NCI-H510A (cell line): ENCODE measurements around the gene SOCS6.
A peak's percentile ranks its signal among the peaks of the same experiment; 100 is the strongest.
"Not testable (repeated sequence)": the region's sequence is repeated elsewhere in the genome, so short reads cannot be mapped to it uniquely, and the experiment has no call there.

ENCODE experiments used
- DNase-seq: peaks from one replicate; lab custom pipeline; 2025; lab: John Stamatoyannopoulos, UW

The SOCS6 gene, protein sequence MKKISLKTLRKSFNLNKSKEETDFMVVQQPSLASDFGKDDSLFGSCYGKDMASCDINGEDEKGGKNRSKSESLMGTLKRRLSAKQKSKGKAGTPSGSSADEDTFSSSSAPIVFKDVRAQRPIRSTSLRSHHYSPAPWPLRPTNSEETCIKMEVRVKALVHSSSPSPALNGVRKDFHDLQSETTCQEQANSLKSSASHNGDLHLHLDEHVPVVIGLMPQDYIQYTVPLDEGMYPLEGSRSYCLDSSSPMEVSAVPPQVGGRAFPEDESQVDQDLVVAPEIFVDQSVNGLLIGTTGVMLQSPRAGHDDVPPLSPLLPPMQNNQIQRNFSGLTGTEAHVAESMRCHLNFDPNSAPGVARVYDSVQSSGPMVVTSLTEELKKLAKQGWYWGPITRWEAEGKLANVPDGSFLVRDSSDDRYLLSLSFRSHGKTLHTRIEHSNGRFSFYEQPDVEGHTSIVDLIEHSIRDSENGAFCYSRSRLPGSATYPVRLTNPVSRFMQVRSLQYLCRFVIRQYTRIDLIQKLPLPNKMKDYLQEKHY

GRCh38 chr18:70288851-70289328, at the start of gene SOCS6:
SOCS6 (plus strand) TSS chr18:70289045; CDS start chr18:70324669, 35,624 bp downstream.
- peak; percentile 36 for DNase-seq

- DNase-seq, result no peak
These were observed 45.5 kb upstream of the SOCS6 start for GRCh38 chr18:70243131-70243929.

DNA sequence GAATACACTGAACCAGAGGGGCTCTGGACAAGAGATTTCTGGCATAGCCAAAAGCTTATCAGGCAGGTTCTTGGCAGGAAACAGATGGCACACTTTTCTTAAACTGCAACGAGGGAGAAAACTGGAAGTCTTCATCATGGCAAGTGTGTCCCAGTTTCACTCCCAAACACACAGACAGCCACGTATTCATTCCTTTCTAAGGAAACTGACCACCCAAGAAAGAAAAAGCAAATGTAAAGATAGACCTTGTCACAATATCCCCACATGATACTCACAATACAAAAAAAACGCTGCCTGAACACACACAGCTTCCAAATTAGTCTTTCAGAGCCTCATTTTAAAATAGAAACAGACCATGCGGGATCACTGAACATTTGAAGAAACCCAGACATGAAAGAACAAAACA, 42.8 kb upstream of the SOCS6 start:
- DNase-seq, result no peak

DNA sequence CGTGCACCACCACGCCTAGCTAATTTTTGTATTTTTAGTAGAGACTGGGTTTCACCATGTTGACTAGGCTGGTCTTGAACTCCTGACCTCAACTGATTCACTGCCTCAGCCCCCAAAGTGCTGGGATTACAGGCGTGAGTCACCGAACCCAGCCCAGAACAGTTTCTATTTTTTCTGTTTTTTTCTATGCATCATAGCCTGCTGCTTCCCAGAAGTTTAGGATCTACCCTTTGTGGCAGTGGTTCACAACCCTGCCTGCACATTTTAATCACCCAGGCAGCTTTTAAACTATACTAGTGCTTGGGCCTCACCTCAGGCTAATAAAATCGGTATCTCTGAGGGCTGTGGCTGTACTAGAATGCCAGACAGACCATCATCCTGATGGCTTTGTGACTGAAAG, 39.7 kb upstream of the SOCS6 start:
- no peak for DNase-seq

- not testable (repeated sequence) for DNase-seq
These were observed 39.0 kb upstream of the SOCS6 start for GRCh38 chr18:70249861-70250260.

GRCh38 chr18:70250781-70251180, 38.1 kb upstream of the SOCS6 start:
- DNase-seq, result no peak

DNA sequence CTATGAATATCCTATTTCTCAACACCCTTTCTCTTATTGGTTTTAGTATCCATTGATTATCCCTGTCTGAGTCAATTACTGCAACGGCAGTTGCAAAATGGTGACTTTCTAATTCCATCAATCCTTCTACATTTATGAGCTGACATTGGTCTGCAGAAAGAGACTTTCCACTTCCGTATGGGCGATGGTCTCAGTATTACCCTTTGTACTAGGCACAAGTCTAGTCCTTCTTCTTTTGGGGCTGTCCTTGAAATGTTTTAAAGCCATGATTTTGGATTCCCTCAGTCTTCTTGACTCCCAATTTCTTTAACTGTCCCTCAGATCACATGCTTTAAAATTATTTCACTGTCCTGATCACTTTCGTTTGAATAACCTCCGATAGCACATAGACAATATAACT, 32.7 kb upstream of the SOCS6 start:
- no peak for DNase-seq

DNA sequence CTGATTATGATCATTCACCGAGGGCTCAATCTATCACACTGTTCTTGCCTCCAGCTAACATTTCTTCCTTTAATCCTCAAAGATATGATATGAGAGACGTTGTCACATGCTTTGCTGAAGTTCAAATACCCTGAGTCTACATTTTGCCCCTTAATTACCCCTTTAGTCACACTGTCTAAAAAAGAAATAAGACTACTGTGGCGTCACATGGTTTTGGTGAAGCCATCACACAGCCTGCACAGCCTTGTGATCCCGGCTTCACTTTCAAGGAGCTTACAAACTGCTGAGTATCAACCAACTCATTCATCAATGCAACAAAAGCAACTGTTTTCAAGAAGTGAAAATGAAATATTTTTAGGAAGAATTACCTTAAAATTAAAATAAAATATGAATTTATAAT, 31.9 kb upstream of the SOCS6 start:
- DNase-seq, result no peak

DNA sequence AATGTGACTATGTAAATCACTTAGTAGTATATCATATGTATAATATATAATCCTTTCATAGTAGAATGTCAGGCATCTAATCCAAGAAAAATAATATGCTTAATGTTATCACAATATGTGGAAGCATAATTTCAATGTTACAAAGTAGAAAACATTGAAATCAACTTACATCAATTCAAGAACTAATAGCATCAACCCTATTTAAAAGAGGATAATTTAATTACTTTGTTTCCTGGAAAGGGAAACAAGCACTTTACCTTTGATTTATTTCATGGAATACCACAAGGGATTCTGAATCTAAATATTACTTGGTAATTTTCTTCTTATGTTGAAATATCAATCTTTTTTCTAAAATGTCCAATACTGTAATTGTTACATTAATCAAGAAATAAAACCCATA, 30.6 kb upstream of the SOCS6 start:
- no peak for DNase-seq

DNA sequence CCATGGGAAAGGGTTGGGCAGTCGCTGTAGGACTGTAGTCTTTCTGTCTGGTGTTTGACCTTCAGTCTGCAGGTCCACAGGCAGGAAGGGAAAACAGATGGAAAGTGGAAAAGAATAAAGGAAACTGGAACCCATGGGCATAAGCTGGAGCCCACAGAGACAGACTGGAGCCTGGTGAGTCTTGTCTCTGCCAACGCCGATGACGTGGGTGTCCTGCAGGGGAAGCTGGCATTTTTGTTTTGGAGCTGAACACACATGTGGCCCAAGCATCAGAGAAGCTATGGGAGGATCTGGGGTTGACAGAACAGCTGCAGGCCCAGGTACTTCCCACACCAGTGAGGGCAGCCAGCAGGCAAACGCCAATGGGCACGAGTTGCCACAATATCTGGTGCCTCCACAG, 28.2 kb upstream of the SOCS6 start:
- no peak for DNase-seq

DNA sequence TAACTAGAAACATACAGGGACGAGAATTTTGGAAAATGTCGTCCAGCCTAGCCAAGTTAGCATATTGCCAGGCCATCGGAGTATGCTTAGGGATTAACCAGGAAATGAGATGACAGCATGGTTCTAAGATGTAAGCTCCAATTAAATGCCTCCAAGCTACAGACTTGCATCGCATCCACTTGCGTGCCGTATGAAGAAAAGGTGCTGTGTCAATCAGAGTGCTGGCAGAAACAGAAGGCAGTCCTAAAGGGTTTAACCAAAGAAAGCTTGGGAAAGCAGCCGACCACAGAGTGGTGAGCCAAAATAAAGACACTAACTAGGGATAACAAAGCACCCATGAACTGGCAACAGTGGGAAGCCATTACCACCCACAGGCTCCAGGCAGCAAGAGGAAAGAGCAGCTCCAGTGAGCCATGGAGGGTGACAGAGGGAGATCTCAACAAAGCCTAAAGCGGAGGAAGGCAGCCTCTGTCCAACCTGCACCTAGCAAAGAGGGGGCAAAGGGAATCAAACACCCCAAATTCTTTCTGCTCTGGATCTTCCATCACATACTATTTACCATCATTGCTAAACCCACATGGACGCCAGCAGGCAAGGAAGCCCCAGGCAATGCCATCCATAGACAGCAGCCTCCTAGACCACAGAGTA, 27.6 kb upstream of the SOCS6 start:
- DNase-seq, result no peak

DNA sequence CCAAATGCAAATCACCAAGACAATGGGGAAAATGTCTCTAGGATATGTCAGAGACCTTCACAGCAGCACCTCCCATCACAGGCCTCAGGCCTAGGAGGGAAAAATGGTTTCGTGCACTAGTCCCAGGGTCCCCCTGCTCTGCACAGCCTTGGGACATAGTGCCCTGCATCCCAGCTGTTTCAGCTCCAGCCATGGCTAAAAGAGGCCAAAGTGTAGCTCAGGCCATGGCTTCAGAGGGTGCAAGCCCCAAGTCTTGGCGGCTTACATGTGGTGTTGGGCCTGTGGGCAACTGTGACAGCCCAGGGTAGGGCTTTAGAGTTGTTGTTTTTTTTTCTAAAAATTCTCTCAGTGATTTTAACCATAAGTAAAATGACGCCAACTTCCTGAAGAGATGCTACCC, 25.5 kb upstream of the SOCS6 start:
- DNase-seq, result no peak

DNA sequence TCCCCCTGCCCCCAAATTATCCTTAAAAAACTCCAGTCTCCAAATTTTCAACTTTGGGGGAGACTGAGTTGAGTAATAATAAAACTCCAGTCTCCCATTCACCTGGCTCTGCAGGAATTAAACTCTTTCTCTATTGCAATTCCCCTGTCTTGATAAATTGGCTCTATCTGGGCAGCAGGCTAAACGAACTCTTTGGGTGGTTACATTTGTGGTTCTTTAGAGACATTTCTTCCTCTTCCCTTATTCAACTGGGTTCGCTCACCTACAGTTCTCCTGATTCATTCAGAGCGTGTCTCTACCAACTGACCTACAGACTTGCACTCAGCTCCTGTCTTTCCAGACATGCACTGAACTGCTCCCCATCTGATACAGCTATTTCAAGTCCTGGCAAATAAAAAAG, 17.1 kb upstream of the SOCS6 start:
- DNase-seq, result no peak

- DNase-seq, result no peak
These were observed 15.8 kb upstream of the SOCS6 start for GRCh38 chr18:70273021-70273420.

- no peak for DNase-seq
These were observed 12.2 kb upstream of the SOCS6 start for GRCh38 chr18:70276416-70277191.

DNA sequence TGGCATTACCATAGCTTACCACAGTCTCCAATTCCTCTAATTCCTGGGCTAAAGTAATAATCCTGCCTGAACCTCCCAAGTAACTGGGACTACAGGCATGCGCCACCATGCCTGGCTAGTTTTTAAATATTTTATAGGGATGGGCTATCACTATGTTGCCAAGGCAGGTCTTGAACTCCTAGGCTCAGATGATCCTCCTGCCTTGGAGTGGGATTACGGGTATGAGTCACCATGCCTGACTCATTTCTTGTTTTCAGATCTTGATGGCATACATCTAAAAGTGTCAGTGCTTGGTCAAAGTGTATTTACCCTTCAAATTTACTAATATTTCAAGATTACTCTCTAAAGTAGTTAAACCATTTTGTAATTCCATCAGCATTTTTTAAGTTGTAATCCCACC, 9.4 kb upstream of the SOCS6 start:
- no peak for DNase-seq

- DNase-seq, result no peak
These were observed 8.6 kb upstream of the SOCS6 start for GRCh38 chr18:70280007-70280925.

DNA sequence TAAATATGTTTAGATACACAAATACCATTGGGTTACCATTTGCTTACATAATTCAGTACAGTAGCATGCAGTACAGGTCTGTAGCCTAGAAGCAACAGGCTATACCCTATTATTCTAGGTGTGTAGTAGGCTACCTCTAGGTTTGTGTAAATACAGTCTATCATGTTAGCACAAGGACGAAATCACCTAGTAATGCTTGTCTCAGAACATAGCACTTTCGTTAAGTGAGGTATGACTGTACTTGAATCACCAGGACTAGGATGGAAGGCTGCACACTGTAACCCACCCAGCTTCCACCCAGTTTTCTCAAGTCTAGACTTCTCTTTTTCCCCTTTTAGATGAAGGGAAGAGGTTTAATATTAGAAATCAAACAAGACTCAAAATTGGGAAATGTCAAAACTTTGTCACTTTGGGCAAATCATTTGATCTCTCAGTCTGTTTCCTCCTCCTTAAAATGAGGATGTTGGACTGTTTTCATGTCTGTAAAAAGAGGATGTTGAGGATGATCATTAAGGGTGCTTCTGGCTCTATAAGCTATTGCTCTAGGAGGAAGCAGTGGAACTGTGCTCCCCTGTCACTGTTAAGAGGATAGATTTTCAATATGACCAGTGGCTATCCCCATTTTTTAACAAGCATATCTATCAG, 3.7 kb upstream of the SOCS6 start:
- DNase-seq, result no peak

DNA sequence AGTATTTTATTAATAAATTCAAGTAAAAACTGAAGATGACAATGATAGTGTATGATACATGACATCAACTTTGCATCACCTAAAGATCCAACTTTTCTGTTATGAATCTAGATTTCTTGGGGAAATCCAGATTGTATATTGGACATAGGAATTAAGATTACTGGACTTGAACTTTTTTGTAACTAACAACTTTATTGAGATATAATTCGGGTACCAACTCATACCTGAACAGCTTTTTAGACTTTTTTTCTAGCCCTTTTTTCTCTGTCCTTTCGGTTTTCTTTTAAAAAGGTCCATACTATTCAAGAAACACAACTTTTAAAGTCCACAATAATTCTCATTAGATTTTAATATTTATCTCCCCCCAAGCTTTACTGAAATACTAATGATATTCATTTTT, 1.1 kb upstream of the SOCS6 start:
- no peak for DNase-seq
